OCI-LY3 (cell line): ENCODE results near the gene CPNE8.

Experiments used
- H2AFZ ChIP-seq: fragments of 200-600, 300-600 bp; shearing (Covaris generic); 2 replicates; pipeline ENCODE4 v1.6.0; 2014; ENCODE audit warnings: antibody characterized with exemption, low read depth, low read length
- H3K27ac ChIP-seq: fragments of 200-600, 300-600 bp; sonication (generic); 2 replicates; pipeline ENCODE4 v1.5.1; 2014; ENCODE audit warnings: mild to moderate bottlenecking, low read length, moderate library complexity, mixed read lengths
- H3K27me3 ChIP-seq: fragments of 200-600, 300-600 bp; sonication (generic); 2 replicates; pipeline ENCODE4 v1.6.1; 2014; ENCODE audit warnings: low read depth, low read length, mixed read lengths
- H3K36me3 ChIP-seq: fragments of 200-600, 300-600 bp; sonication (generic); replicated peaks from 2 replicates; pipeline ENCODE3; 2014; ENCODE audit warnings: low read depth, low read length, mixed read lengths
- H3K4me1 ChIP-seq: fragments of 300-600, 200-600 bp; sonication (generic); 2 replicates; pipeline ENCODE4 v1.6.1; 2014; ENCODE audit warnings: low read length, mixed read lengths
- H3K4me2 ChIP-seq: fragments of 200-600, 300-600 bp; sonication (generic); 2 replicates; pipeline ENCODE4 v1.6.1; 2014; ENCODE audit warnings: low read length, mixed read lengths
- H3K4me3 ChIP-seq: fragments of 300-600, 200-600 bp; sonication (generic); 2 replicates; pipeline ENCODE4 v1.5.1; 2014; ENCODE audit warnings: antibody characterized with exemption, mild to moderate bottlenecking, low read length, moderate library complexity
- H3K79me2 ChIP-seq: fragments of 300-600, 200-600 bp; shearing (Covaris generic); 2 replicates; pipeline ENCODE4 v1.6.1; 2014; ENCODE audit warnings: mild to moderate bottlenecking, low read length, mixed read lengths
- H3K9ac ChIP-seq: fragments of 300-600, 200-600 bp; shearing (Covaris generic); 2 replicates; pipeline ENCODE4 v1.6.0; 2014; ENCODE audit warnings: mild to moderate bottlenecking, low read length, moderate library complexity
- H3K9me3 ChIP-seq: fragments of 200-600, 300-600 bp; shearing (Covaris generic); 2 replicates; pipeline ENCODE4 v1.6.1; 2014; ENCODE audit warnings: low read length, mixed read lengths; ENCODE audit not compliant: insufficient read depth
- H4K20me1 ChIP-seq: fragments of 200-600, 300-600 bp; sonication (generic); 2 replicates; pipeline ENCODE4 v1.6.1; 2016; ENCODE audit warnings: low read length, mixed read lengths; ENCODE audit not compliant: insufficient read depth
- CTCF ChIP-seq: fragments of 200-600, 300-600 bp; sonication (generic); IDR thresholded peaks from 2 replicates; pipeline ENCODE4 v1.5.1; 2014; ENCODE audit warnings: antibody characterized with exemption, low read length, low read depth
- EZH2phosphoT487 ChIP-seq: fragments of 200-600 bp; shearing (Covaris generic); IDR thresholded peaks from 2 replicates; pipeline ENCODE4 v1.6.1; 2018; ENCODE audit warnings: antibody characterized with exemption, mixed run types, low read depth

CPNE8 gene

DNA sequence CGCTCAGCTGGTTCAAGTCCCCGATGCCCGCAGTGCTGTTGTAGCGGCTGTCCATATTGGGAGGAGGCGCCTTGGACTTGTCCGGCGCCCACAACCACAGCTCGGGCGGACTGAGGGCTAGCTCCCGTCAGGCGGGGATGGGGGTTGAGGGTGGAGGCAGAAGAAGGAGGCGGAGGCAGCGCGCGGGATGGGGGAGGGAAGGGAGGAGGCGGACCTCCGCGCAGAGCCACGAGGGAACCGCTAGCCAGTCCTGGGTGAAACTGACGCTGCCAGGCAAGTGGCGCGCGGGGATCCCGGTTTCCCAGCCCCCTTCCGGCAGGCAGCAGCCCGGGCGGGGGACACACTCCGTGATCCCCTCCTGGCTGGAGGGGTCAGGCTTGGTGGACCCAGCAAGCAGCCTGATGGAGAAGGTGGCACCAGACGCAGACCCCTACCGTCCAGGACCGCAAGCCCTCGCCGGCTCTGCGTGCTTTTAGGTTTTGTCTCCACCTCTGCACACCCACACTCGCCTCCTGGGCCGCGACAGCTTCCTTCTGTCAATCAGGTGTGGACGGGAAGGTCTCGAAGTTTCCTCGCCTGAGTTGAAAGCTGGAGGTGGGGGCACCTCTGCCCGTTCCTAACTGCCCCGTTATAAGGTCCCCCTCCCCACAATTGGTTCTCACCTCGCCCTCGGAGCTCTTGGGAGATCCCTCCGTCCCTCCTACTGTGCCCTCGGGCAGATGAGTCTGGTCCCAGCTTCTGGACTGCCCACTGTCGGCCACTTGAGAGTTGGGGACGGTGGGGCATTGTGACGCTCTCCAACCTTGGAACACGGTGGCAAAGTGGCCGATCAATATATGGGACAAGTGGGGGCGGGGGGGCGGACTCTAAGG lies at the start of gene CPNE8:
TSS of gene CPNE8 (minus strand) at position 112 of the 872 bp plus-strand sequence. CDS start at position 55, 57 bp downstream.
- Histone ChIP-seq H4K20me1 (no peaks in the 10 kb centered on the region), H3K27me3 (no peaks in the 10 kb centered on the region), H3K4me1 (no peaks in the 10 kb centered on the region), H3K4me3 (no peak within 1 kb of the TSS), H3K4me2 (no peak within 1 kb of the TSS), H3K79me2 (no peaks in the 10 kb centered on the region), H3K36me3 (no peaks in the 10 kb centered on the region), H3K27ac (no peak within 1 kb of the TSS), H2AFZ (no peak within 1 kb of the TSS), H3K9ac (no peak within 1 kb of the TSS), H3K9me3 (no peaks in the 10 kb centered on the region)
- no peak for TF ChIP-seq EZH2phosphoT487
- TF ChIP-seq CTCF = no peak

DNA sequence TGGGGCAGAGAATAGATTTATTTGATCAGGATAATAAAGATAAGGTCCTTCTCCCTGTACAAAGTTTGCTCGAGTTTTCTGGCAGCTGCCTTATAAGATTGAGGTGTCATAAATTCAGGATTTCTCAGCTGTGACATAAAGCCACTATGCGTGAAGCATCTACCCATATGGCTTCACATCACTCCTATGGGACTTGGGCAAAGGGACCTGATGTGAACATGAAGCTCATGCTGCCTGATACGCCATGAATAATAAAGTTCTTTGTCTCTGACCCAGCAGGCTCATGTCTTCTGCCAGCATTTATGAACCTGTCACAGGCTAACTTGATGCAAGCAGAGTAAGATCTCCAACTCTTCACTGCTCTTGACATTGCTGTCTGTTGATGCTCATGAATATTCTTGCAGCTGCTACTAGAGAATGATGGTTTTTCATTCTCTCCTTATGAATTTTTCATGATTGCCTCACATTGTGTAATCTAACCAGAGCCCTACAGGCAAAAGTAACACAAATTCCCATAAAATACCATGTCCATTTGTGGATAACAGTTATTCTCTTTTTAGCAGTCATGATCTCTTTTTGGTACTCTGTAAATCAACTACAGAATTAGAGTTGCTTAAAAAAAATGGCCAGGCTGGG lies 49.0 kb upstream of the CPNE8 start:
- H3K36me3 ChIP-seq = no peaks in the 10 kb centered on the region
- no peak overlapping the region for H3K9ac ChIP-seq
- no peak overlapping the region for H3K4me2 ChIP-seq
- H3K27me3 ChIP-seq = no peaks in the 10 kb centered on the region
- no peak overlapping the region for H3K4me3 ChIP-seq
- H3K4me1 ChIP-seq = no peaks in the 10 kb centered on the region
- no peaks in the 10 kb centered on the region for H3K9me3 ChIP-seq
- no peak overlapping the region for H3K27ac ChIP-seq
- H2AFZ ChIP-seq = no peak overlapping the region
- H3K79me2 ChIP-seq = no peaks in the 10 kb centered on the region
- H4K20me1 ChIP-seq = no peaks in the 10 kb centered on the region
- no peak for TF ChIP-seq EZH2phosphoT487
- no peak for TF ChIP-seq CTCF

GRCh38 chr12:38949363-38949762 lies 44.0 kb upstream of the CPNE8 start:
- Histone ChIP-seq H3K4me2 (no peak overlapping the region), H3K4me1 (no peaks in the 10 kb centered on the region), H3K36me3 (no peaks in the 10 kb centered on the region), H3K79me2 (no peaks in the 10 kb centered on the region), H4K20me1 (no peaks in the 10 kb centered on the region), H3K27ac (no peak overlapping the region), H3K4me3 (no peak overlapping the region), H3K27me3 (no peaks in the 10 kb centered on the region), H3K9ac (no peak overlapping the region), H3K9me3 (no peaks in the 10 kb centered on the region), H2AFZ (no peak overlapping the region)
- TF ChIP-seq EZH2phosphoT487 (no peak), CTCF (no peak)

DNA sequence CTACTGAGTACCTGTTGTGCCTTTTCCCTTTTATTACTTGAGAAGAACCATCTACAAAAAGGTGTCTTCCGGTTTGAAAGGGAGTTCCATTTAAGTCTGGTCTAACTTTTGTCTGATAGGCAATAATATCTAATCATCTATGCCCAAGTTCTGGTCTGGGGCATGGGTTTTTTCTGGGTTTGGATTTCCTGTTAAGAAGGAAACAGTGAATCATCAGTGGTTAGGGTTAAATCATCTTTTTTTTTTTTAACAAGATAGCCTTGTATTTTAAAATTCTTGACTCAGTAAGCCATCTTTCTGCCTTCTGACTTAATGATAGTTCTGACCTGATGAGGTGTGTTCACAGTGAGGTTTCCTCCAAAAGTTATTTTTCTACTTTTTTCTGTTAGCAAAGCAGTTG lies 29.3 kb upstream of the CPNE8 start:
- H3K36me3 ChIP-seq = no peaks in the 10 kb centered on the region
- H4K20me1 ChIP-seq = no peaks in the 10 kb centered on the region
- H3K4me2 ChIP-seq = no peak overlapping the region
- no peak overlapping the region for H2AFZ ChIP-seq
- no peak overlapping the region for H3K4me3 ChIP-seq
- TF ChIP-seq CTCF (no peak), EZH2phosphoT487 (no peak)
- H3K9me3 ChIP-seq = no peaks in the 10 kb centered on the region
- no peaks in the 10 kb centered on the region for H3K79me2 ChIP-seq
- H3K27ac ChIP-seq = no peak overlapping the region
- no peaks in the 10 kb centered on the region for H3K27me3 ChIP-seq
- H3K9ac ChIP-seq = no peak overlapping the region
- no peaks in the 10 kb centered on the region for H3K4me1 ChIP-seq
